HepG2 (cell line): ENCODE measurements around the gene AHSP. TPM values are rescaled to one million over a fixed set of nuclear protein-coding genes. Genes with fewer than 3 reads are reported as not detected.

Experiments used
- ASH2L ChIP-seq: fragments of 300-600, 200-600 bp; sonication (generic); IDR thresholded peaks from 2 replicates; pipeline ENCODE4 v1.7.0; 2017; ENCODE audit warnings: low read depth, mild to moderate bottlenecking, moderate library complexity, mixed read lengths, low read length; ENCODE audit not compliant: insufficient read length
- ATM ChIP-seq: fragments of 450-650 bp; IDR thresholded peaks from 2 replicates; pipeline ENCODE4 v1.7.1; 2017; ENCODE audit warnings: mild to moderate bottlenecking, borderline replicate concordance
- EP300 ChIP-seq, 3 experiments: sonication (generic) in 1 of 3; formaldehyde crosslinking in 1 of 3; IDR thresholded peaks; 2 replicates each; pipeline versions ENCODE4 v1.5.1 to v1.6.1; 2011 to 2020; ENCODE audit warnings: low read depth in 2 of 3, low read length in 2 of 3, borderline replicate concordance in 1 of 3, improper control_type of control experiment in 1 of 3, mild to moderate bottlenecking in 1 of 3, missing genetic modification reagents in 1 of 3, moderate library complexity in 1 of 3
- FOXO4 ChIP-seq: sonication (generic); formaldehyde crosslinking; conservative IDR thresholded peaks from 2 replicates; pipeline ENCODE4 v1.8.1; 2023; ENCODE audit warnings: missing genetic modification reagents
- HOXA5 ChIP-seq: sonication (generic); formaldehyde crosslinking; IDR thresholded peaks from 2 replicates; pipeline ENCODE4 v1.4.0; 2020; ENCODE audit warnings: missing genetic modification reagents
- KDM2A ChIP-seq: sonication (generic); formaldehyde crosslinking; IDR thresholded peaks from 2 replicates; pipeline ENCODE4 v1.4.0; 2020; ENCODE audit warnings: low read depth, missing genetic modification reagents, borderline replicate concordance
- KDM5B ChIP-seq: sonication (generic); formaldehyde crosslinking; IDR thresholded peaks from 2 replicates; pipeline ENCODE4 v1.4.0; 2020; ENCODE audit warnings: missing genetic modification reagents, mild to moderate bottlenecking, borderline replicate concordance
- KLF16 ChIP-seq, 2 experiments: sonication (generic) in 1 of 2; formaldehyde crosslinking in 1 of 2; IDR thresholded peaks; 2 replicates each; pipeline versions ENCODE4 v1.6.1 to v1.8.0; 2016 to 2023; ENCODE audit warnings: missing genetic modification reagents in 2 of 2, missing compliant biosample characterization in 1 of 2
- MATR3 ChIP-seq: sonication (generic); formaldehyde crosslinking; IDR thresholded peaks from 2 replicates; pipeline ENCODE4 v1.4.0; 2020; ENCODE audit warnings: missing genetic modification reagents
- POLR2A ChIP-seq, 2 experiments: IDR thresholded peaks; 2 replicates each; pipeline ENCODE4 v1.6.1; 2011; ENCODE audit warnings: low read depth in 2 of 2, low read length in 2 of 2, mild to moderate bottlenecking in 1 of 2, moderate library complexity in 1 of 2; ENCODE audit not compliant: insufficient read depth in 1 of 2
- RCOR2 ChIP-seq: IDR thresholded peaks from 2 replicates; pipeline ENCODE4 v1.6.1; 2016; ENCODE audit warnings: missing biosample characterization, missing genetic modification reagents
- USF2 ChIP-seq, 2 experiments: sonication (generic) in 1 of 2; formaldehyde crosslinking in 1 of 2; IDR thresholded peaks; 2 replicates each; pipeline versions ENCODE4 v1.5.1 to v1.6.1; 2011 to 2020; ENCODE audit warnings: borderline replicate concordance in 1 of 2, low read depth in 1 of 2, low read length in 1 of 2, mild to moderate bottlenecking in 1 of 2, missing genetic modification reagents in 1 of 2, moderate library complexity in 1 of 2
- ZBED4 ChIP-seq: sonication (generic); formaldehyde crosslinking; IDR thresholded peaks from 2 replicates; pipeline ENCODE4 v1.4.0; 2020; ENCODE audit warnings: missing genetic modification reagents, borderline replicate concordance
- ZMYM3 ChIP-seq: sonication (generic); formaldehyde crosslinking; IDR thresholded peaks from 2 replicates; pipeline ENCODE4 v1.5.1; 2020; ENCODE audit warnings: mild to moderate bottlenecking, missing genetic modification reagents
- ZNF564 ChIP-seq: sonication (generic); formaldehyde crosslinking; IDR thresholded peaks from 2 replicates; pipeline ENCODE4 v1.8.1; 2023; ENCODE audit warnings: mild to moderate bottlenecking, missing genetic modification reagents
- ZSCAN9 ChIP-seq: IDR thresholded peaks from 2 replicates; pipeline ENCODE4 v1.6.1; 2016; ENCODE audit warnings: borderline replicate concordance
- ZUFSP ChIP-seq: sonication (generic); formaldehyde crosslinking; IDR thresholded peaks from 2 replicates; pipeline ENCODE4 v1.9.0; 2021; ENCODE audit warnings: missing genetic modification reagents, mild to moderate bottlenecking, borderline replicate concordance
- polyA plus RNA-seq, 8 experiments: library from polyadenylated mRNA; depleted of rRNA in 3 of 8; stranded (reverse) in 7 of 8; unstranded in 1 of 8; fragments of >200 nt; fragmentation: Illumina TruSeq in 4 of 8; extraction: Trizol in 4 of 8; gene quantifications; 2 replicates each; pipeline versions ENCODE4 v1.2.1 to v1.2.3, GENCODE V29; 2011 to 2016; ENCODE audit warnings: low read depth in 4 of 8, missing spikeins in 1 of 8, mixed read lengths in 1 of 8; ENCODE audit not compliant: insufficient read depth in 1 of 8
- total RNA-seq, 5 experiments: library from RNA; depleted of rRNA; stranded (reverse); fragments of >200 nt; fragmentation: Illumina TruSeq; extraction: Trizol; gene quantifications; 2 replicates each; pipeline ENCODE4 v1.2.3, GENCODE V29; 2016; ENCODE audit warnings: low read depth in 1 of 5

Gene AHSP
- total and polyA plus RNA-seq, 2 of the 13 experiments (the other 11 are each of a cell fraction or from before 2014, with no cell fraction given), result not detected

DNA sequence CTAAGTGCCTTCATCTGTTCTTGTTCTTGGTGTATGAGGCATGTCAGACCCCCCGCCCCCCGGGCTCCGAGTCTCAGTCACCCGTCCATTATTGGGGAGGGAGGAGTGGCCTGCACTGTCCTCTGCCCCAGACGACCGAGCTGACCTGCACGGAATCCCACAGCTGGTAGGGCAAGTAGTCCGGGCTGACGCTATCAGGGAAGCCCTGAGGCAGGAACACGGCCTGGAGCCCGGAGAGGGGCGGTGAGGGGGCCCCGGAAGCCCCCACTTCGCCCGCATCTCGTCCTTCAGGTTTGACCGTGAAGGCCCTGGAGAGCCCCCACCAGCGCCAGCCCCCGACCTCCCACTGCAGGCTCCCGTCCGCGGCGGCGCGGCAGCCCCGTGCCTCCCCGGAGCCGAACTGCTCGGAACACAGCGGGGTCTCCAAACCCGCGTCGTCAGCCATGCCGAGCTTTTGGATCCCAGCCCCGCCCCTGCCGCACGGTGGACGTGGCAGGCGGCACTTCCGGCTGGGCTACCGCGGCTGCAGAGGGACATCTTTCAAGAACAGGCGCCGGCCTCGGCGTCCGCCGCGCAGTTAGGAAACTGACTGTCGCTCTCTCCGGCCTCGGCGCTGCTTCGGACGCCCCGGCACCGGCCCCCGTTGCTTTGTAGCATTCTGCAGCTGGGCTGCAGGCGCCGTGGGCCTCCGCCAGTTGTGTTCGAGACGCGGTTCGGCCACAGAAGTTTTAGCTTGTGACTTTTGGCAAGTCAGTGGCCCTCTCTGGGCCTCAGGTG, 19.6 kb upstream of the AHSP start, which contains the start of gene RUSF1 (continued):
- TF ChIP-seq ZMYM3 (CRISPR knock-in tag) (peak; percentile 96), HOXA5 (CRISPR knock-in tag) (peak; percentile 96), ZNF564 (CRISPR knock-in tag) (peak; percentile 96), ZBED4 (peak; percentile 73), KLF16 (CRISPR knock-in tag; IDR thresholded peaks at IDR 0.05) (peak in 1 of 2 experiments; percentile 99; a peak in 2 of 4 replicates), POLR2A (IDR thresholded peaks at IDR 0.05; ENCODE audit: insufficient read depth in 1 of 2, low read depth in 2 of 2, low read length in 2 of 2) (peak; percentile 91 to 96), ATM (no peak), RCOR2 (CRISPR knock-in tag) (peak; percentile 62; the same call in 1 of the 2 replicates), ZUFSP (CRISPR knock-in tag) (no peak), FOXO4 (CRISPR knock-in tag) (no peak), ZSCAN9 (CRISPR knock-in tag) (peak; percentile 88), USF2 (IDR thresholded peaks at IDR 0.05; ENCODE audit: low read depth, low read length) (no peak), USF2 (CRISPR knock-in tag; IDR thresholded peaks at IDR 0.05; ENCODE audit: borderline replicate concordance) (no peak), KDM2A (CRISPR knock-in tag) (peak; percentile 99), MATR3 (CRISPR knock-in tag) (no peak), KDM5B (CRISPR knock-in tag) (peak; percentile 94), ASH2L (peak; percentile 92), EP300 (IDR thresholded peaks at IDR 0.05; ENCODE audit: low read depth in 2 of 2, low read length in 2 of 2) (peak; percentile 52 to 55; a peak in 2 of 4 replicates), EP300 (CRISPR knock-in tag; IDR thresholded peaks at IDR 0.05; ENCODE audit: borderline replicate concordance) (no peak; the same call in 1 of the 2 replicates)
